Neural progenitor cell (in vitro differentiated cells): ENCODE measurements around the gene MAGOHB.

Source experiments
- EZH2 ChIP-seq: fragments of 200-600 bp; sonication (generic); IDR thresholded peaks from 2 replicates; pipeline ENCODE4 v1.6.1; 2017; ENCODE audit warnings: antibody characterized with exemption, mild to moderate bottlenecking, moderate library complexity
- EZH2phosphoT487 ChIP-seq: fragments of 200-600 bp; sonication (generic); IDR thresholded peaks from 2 replicates; pipeline ENCODE4 v1.6.1; 2017; ENCODE audit warnings: antibody characterized with exemption
- TF ChIP-seq, protein P1 (sequence below): fragments of 200-600 bp; sonication (generic); IDR thresholded peaks from 2 replicates; pipeline ENCODE4 v1.5.1; 2017; ENCODE audit warnings: antibody characterized with exemption, mild to moderate bottlenecking

DNA sequence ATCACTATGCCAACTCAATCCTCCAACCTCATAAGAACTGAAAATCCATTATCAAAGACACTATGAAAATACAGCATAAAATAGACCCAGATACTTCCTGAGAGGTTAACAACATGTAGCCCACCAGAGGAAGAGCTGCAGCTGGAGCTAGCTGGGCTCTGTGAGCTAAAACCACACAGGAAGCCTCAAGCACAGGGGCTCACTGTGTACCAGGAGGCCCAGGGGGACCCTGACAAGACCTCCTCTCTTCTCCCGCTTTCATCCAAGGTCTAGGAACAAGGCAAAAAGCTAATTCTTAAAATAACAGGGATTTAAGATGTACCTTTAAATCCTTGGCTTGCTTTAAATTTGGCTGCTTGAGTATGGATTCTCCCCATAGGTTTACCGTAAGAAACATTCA is 54.2 kb downstream of the MAGOHB start:
- no peak for TF ChIP-seq EZH2phosphoT487
- no peak for TF ChIP-seq EZH2
- TF ChIP-seq, protein P1, sequence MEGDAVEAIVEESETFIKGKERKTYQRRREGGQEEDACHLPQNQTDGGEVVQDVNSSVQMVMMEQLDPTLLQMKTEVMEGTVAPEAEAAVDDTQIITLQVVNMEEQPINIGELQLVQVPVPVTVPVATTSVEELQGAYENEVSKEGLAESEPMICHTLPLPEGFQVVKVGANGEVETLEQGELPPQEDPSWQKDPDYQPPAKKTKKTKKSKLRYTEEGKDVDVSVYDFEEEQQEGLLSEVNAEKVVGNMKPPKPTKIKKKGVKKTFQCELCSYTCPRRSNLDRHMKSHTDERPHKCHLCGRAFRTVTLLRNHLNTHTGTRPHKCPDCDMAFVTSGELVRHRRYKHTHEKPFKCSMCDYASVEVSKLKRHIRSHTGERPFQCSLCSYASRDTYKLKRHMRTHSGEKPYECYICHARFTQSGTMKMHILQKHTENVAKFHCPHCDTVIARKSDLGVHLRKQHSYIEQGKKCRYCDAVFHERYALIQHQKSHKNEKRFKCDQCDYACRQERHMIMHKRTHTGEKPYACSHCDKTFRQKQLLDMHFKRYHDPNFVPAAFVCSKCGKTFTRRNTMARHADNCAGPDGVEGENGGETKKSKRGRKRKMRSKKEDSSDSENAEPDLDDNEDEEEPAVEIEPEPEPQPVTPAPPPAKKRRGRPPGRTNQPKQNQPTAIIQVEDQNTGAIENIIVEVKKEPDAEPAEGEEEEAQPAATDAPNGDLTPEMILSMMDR: no peak
